Osteoblast (primary cell): Measurements from ENCODE around the gene TJP2. TPM values are rescaled to one million over a fixed set of nuclear protein-coding genes. Genes with fewer than 3 reads are reported as not detected.

Experiments used
- DNase-seq: peaks from one replicate; pipeline ENCODE4 v3.0.0; 2011; ENCODE audit warnings: low spot score, mixed read lengths; ENCODE audit not compliant: insufficient read length; ENCODE audit errors: missing footprints
- H2AFZ ChIP-seq: 2 replicates; pipeline ENCODE4 v1.6.0; 2011; ENCODE audit warnings: mild to moderate bottlenecking, low read length
- H3K27ac ChIP-seq: 2 replicates; pipeline ENCODE4 v1.5.1; 2011; ENCODE audit warnings: mild to moderate bottlenecking, low read depth, low read length, moderate library complexity
- H3K27me3 ChIP-seq: 2 replicates; pipeline ENCODE4 v1.6.0; 2012; ENCODE audit warnings: mild to moderate bottlenecking, control low read depth, inconsistent platforms, low read length, moderate library complexity; ENCODE audit not compliant: insufficient read depth
- H3K36me3 ChIP-seq: 2 replicates; pipeline ENCODE4 v1.5.1; 2011; ENCODE audit warnings: mild to moderate bottlenecking, low read length, control low read depth, moderate library complexity; ENCODE audit not compliant: insufficient read depth
- H3K4me1 ChIP-seq: 2 replicates; pipeline ENCODE4 v1.5.1; 2011; ENCODE audit warnings: mild to moderate bottlenecking, low read length, control low read depth, moderate library complexity; ENCODE audit not compliant: insufficient read depth
- H3K4me2 ChIP-seq: 2 replicates; pipeline ENCODE4 v1.6.0; 2011; ENCODE audit warnings: mild to moderate bottlenecking, low read length; ENCODE audit not compliant: insufficient read depth
- H3K4me3 ChIP-seq: fragments of 200-600 bp; sonication (generic); 3 replicates; pipeline ENCODE4 v1.5.1; 2012; ENCODE audit warnings: mild to moderate bottlenecking, low read length, inconsistent platforms; ENCODE audit not compliant: insufficient read depth
- H3K79me2 ChIP-seq: 2 replicates; pipeline ENCODE4 v1.6.0; 2012; ENCODE audit warnings: mild to moderate bottlenecking, low read length, control low read depth, inconsistent platforms; ENCODE audit not compliant: insufficient read depth
- H3K9me3 ChIP-seq: 2 replicates; pipeline ENCODE4 v1.5.1; 2011; ENCODE audit warnings: low read depth, low read length, control low read depth
- H4K20me1 ChIP-seq: 2 replicates; pipeline ENCODE4 v1.6.0; 2012; ENCODE audit warnings: mild to moderate bottlenecking, low read length, control low read depth; ENCODE audit not compliant: insufficient read depth
- total RNA-seq: library from RNA; depleted of rRNA; stranded (reverse); fragments of >200 nt; gene quantifications from 2 replicates; pipeline ENCODE4 v1.2.3, GENCODE V29; 2012
- TF ChIP-seq, protein P1 (sequence below): IDR thresholded peaks from 2 replicates; pipeline ENCODE4 v1.5.1; 2011; ENCODE audit warnings: mild to moderate bottlenecking, low read depth, low read length, moderate library complexity; ENCODE audit errors: extremely low read depth

Gene TJP2
- total RNA-seq, 1 donor = 28.6 TPM

DNA sequence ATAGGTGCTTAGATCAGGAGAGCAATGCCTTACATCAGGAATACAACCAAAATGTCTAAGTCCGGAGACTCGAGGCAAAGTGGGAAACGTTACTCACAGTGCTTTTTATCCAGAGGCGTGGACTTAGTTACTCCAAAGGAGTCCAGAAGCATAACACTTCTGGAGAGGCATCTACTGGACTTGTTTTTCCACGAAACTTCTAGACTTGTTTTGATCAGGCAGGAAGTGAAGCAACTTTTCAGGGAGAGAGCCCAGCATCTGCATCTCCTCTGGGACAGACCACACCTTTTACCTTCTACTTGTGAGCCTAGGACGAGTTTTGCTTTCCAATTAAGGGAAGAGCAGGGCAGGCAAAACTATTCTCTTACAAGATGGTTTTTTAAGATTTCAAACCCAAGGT lies 1.2 kb upstream of the TJP2 start:
- TF ChIP-seq, protein P1, sequence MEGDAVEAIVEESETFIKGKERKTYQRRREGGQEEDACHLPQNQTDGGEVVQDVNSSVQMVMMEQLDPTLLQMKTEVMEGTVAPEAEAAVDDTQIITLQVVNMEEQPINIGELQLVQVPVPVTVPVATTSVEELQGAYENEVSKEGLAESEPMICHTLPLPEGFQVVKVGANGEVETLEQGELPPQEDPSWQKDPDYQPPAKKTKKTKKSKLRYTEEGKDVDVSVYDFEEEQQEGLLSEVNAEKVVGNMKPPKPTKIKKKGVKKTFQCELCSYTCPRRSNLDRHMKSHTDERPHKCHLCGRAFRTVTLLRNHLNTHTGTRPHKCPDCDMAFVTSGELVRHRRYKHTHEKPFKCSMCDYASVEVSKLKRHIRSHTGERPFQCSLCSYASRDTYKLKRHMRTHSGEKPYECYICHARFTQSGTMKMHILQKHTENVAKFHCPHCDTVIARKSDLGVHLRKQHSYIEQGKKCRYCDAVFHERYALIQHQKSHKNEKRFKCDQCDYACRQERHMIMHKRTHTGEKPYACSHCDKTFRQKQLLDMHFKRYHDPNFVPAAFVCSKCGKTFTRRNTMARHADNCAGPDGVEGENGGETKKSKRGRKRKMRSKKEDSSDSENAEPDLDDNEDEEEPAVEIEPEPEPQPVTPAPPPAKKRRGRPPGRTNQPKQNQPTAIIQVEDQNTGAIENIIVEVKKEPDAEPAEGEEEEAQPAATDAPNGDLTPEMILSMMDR = no peak
- no peaks in the 10 kb centered on the region for H3K9me3 ChIP-seq
- H3K4me3 ChIP-seq = no peak overlapping the region
- no peak overlapping the region for H3K27ac ChIP-seq
- H2AFZ ChIP-seq = no peak overlapping the region
- H3K36me3 ChIP-seq = no peaks in the 10 kb centered on the region
- peaks cover 23% of the 10 kb centered on the region for H3K79me2 ChIP-seq
- no peak for DNase-seq
- no peaks in the 10 kb centered on the region for H3K27me3 ChIP-seq
- peaks cover 41% of the 10 kb centered on the region for H3K4me1 ChIP-seq
- H4K20me1 ChIP-seq = no peaks in the 10 kb centered on the region
- H3K4me2 ChIP-seq = peak overlapping the region; percentile 78

DNA sequence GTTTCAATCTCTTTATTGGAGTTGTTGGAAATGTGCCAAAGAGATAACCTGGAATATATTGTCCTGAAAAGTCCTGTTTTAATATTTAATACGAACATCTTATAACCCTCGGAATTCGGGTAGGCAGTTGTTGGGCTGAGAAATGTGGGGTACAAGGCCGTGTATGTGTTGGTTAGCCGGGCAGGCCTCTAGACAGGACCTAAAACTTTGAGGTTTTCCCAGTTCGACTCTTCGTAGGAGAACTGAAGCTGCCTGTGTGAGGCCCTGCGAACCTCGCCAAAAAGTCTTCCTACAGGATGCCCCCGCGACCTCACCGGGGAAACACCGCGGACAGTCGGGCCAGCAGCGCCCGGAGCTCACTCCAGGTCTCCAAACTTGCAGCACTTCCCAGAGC lies 583 bp upstream of the TJP2 start:
- TF ChIP-seq, protein P1 = no peak
- Histone ChIP-seq H3K4me1 (peaks cover 47% of the 10 kb centered on the region), H2AFZ (peak overlapping the region; percentile 72), H3K4me3 (peak overlapping the region; percentile 83), H3K36me3 (no peaks in the 10 kb centered on the region), H3K27ac (peak overlapping the region; percentile 98), H3K9me3 (no peaks in the 10 kb centered on the region), H3K27me3 (no peaks in the 10 kb centered on the region), H3K4me2 (peak overlapping the region; percentile 78), H3K79me2 (peaks cover 29% of the 10 kb centered on the region), H4K20me1 (no peaks in the 10 kb centered on the region)
- DNase-seq = no peak

DNA sequence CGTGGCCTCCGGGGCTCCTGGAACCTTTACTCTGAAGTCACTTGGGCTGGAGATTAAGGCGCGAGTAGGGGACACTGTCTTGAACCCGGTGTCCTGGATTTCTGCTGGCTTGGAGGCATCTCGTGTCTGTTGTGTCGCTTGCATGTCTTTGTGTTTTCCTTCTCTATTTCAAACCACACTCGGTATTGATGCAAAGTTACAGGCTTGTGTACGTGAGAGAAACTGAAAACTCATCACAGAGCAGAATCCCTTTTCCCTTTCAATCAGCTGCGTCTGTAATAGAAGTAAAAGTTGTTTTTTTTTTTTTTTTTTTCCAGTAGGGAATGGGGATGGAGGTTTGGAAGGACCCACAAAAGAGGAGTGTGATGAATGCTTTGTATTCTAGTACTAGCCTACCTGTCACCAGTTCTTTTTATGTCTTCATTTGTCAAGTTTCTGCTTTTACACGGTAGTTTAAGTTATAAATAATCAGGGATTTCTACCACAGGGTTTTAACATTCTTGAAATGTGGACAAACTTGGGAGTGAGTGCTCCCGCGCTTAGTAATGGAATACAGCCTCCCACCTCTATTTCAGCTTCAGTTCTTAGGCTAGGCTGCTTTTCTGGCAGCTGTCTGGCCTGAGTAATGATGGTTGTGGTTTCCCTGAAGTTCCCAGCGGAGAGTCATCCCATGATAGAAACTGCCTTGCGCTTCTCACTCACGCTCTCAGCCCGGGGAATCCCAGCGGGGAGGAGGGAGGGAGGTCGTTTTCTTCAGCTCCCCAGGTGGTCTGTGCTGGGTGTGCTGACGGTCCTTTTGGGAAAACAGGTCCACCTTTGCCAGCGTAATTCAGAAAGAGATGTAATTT lies 763 bp downstream of the TJP2 start:
- H3K79me2 ChIP-seq = peaks cover 38% of the 10 kb centered on the region
- TF ChIP-seq, protein P1 = no peak
- DNase-seq = peak; percentile 97
- no peaks in the 10 kb centered on the region for H3K9me3 ChIP-seq
- H3K27me3 ChIP-seq = no peaks in the 10 kb centered on the region
- peak overlapping the region; percentile 78 for H3K4me2 ChIP-seq
- H4K20me1 ChIP-seq = no peaks in the 10 kb centered on the region
- H3K4me3 ChIP-seq = peak overlapping the region; percentile 83
- peaks cover 50% of the 10 kb centered on the region for H3K4me1 ChIP-seq
- peak overlapping the region; percentile 79 for H2AFZ ChIP-seq
- peak overlapping the region; percentile 98 for H3K27ac ChIP-seq
- no peaks in the 10 kb centered on the region for H3K36me3 ChIP-seq

DNA sequence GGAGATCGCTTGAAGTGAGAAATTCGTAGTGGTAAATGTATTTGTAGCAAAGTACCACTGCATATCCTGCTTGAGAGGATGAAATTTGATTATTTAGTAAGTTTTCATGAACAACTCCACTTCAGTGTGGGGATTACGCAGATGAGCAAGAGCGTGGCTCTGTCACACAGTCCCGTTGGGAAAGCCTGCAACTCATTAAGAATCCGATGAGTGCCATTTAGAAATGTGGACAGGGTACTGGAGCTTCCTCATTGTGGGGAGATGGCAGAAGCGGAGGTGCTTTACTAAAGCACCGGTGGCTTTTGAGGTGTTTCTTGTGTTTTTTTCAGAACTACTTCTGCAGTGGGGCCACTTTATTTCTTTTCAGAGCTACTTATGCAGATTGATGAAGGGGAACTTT lies 1.4 kb downstream of the TJP2 start:
- Histone ChIP-seq H3K79me2 (peaks cover 45% of the 10 kb centered on the region), H3K27ac (peak overlapping the region; percentile 98), H2AFZ (peak overlapping the region; percentile 5), H3K27me3 (no peaks in the 10 kb centered on the region), H3K4me2 (peak overlapping the region; percentile 78), H4K20me1 (no peaks in the 10 kb centered on the region), H3K4me1 (peaks cover 56% of the 10 kb centered on the region), H3K4me3 (peak overlapping the region; percentile 83), H3K36me3 (no peaks in the 10 kb centered on the region), H3K9me3 (no peaks in the 10 kb centered on the region)
- DNase-seq = no peak
- TF ChIP-seq, protein P1 = no peak
